HepG2 (cell line): ENCODE data around the gene RRP9. TPM values are rescaled to one million over a fixed set of nuclear protein-coding genes. Genes with fewer than 3 reads are reported as not detected.
A peak's percentile ranks its signal among the peaks of the same experiment; 100 is the strongest.

Experiments
- ATAC-seq: fragments of 200-7000 bp; cut with Tn5 transposase; 3 replicates; pipeline ENCODE4 v1.9.1; 2020; ENCODE audit warnings: mild to moderate bottlenecking, moderate library complexity
- BruUV-seq: library from RNA; stranded (reverse); fragments of 400-500 nt; replicated peaks from 2 replicates; lab custom pipeline; 2021; lab: Mats Ljungman, UMichigan
- CTCF ChIA-PET: fragments of 300-600 bp; formaldehyde crosslinking; extraction: SDS; loops from one replicate; lab custom pipeline; 2021; ENCODE audit warnings: low total read pairs, inconsistent platforms, low intra/inter-chr PET ratio; lab: Yijun Ruan, JAX
- POLR2A ChIA-PET: fragments of 350-600 bp; sonication (Branson Sonifier 250); formaldehyde crosslinking; loops from one replicate; lab custom pipeline; 2020; ENCODE audit warnings: antibody characterized with exemption, inconsistent platforms; lab: Yijun Ruan, JAX
- DNase-seq: peaks from one replicate; pipeline ENCODE4 v3.0.0-alpha.2; 2015; ENCODE audit warnings: low spot score
- FAIRE-seq: peaks from 3 replicates; lab custom pipeline; 2011; peaks lifted over from hg19 to GRCh38; lab: Jason Lieb, UNC
- H2AFZ ChIP-seq: one replicate; pipeline ENCODE4 v1.6.1; 2011; ENCODE audit warnings: low read length, inconsistent platforms
- H3K27ac ChIP-seq: fragments of 300-600 bp; 3 replicates; pipeline ENCODE4 v1.8.0; 2011; ENCODE audit warnings: mixed run types, mild to moderate bottlenecking, mixed read lengths, low read length, inconsistent platforms; ENCODE audit not compliant: insufficient read depth; ENCODE audit errors: extremely low read length
- H3K27me3 ChIP-seq, 2 experiments: fragments of 200-600 bp in 1 of 2; 2 replicates in 1 of 2; 3 replicates in 1 of 2; pipeline versions ENCODE4 v1.6.0 to v1.8.0; 2011; ENCODE audit warnings: low read length in 2 of 2, mild to moderate bottlenecking in 2 of 2, moderate library complexity in 2 of 2, inconsistent platforms in 1 of 2; ENCODE audit not compliant: insufficient read depth in 2 of 2, control insufficient read depth in 1 of 2
- H3K36me3 ChIP-seq, 2 experiments: fragments of 200-600 bp in 1 of 2; replicated peaks in 1 of 2; 2 replicates in 1 of 2; 3 replicates in 1 of 2; pipeline versions ENCODE4 v1.5.1 to v1.8.0; 2011; ENCODE audit warnings: low read length in 2 of 2, inconsistent platforms in 1 of 2; ENCODE audit not compliant: insufficient read depth in 2 of 2, control insufficient read depth in 1 of 2
- H3K4me1 ChIP-seq: 2 replicates; pipeline ENCODE4 v1.5.1; 2012; ENCODE audit warnings: low read length, inconsistent platforms; ENCODE audit not compliant: insufficient read depth
- H3K4me2 ChIP-seq: 2 replicates; pipeline ENCODE4 v1.6.0; 2011; ENCODE audit warnings: low read depth, low read length, inconsistent platforms
- H3K4me3 ChIP-seq, 3 experiments: fragments of 200-600 bp in 1 of 3; sonication (generic), shearing (Covaris generic) in 1 of 3; replicated peaks in 1 of 3; 2 replicates each; pipeline ENCODE4 v1.5.1; 2011 to 2016; ENCODE audit warnings: low read length in 3 of 3, inconsistent platforms in 2 of 3, low read depth in 2 of 3, mild to moderate bottlenecking in 2 of 3, control low read depth in 1 of 3, mixed read lengths in 1 of 3; ENCODE audit not compliant: insufficient read depth in 1 of 3
- H3K79me2 ChIP-seq: one replicate; pipeline ENCODE4 v1.6.1; 2011; ENCODE audit warnings: low read length, inconsistent platforms; ENCODE audit not compliant: insufficient read depth
- H3K9ac ChIP-seq: 2 replicates; pipeline ENCODE4 v1.6.0; 2011; ENCODE audit warnings: mild to moderate bottlenecking, low read depth, low read length, inconsistent platforms; ENCODE audit not compliant: insufficient read depth
- H3K9me3 ChIP-seq: 2 replicates; pipeline ENCODE4 v1.5.1; 2012; ENCODE audit warnings: mild to moderate bottlenecking, low read length
- H4K20me1 ChIP-seq: 2 replicates; pipeline ENCODE4 v1.6.0; 2011; ENCODE audit warnings: inconsistent platforms, mild to moderate bottlenecking, low read length, moderate library complexity; ENCODE audit not compliant: insufficient read depth
- AGO2 ChIP-seq: fragments of 200-400 bp; formaldehyde crosslinking; optimal IDR thresholded peaks from 2 replicates; pipeline ENCODE3; 2017; ENCODE audit warnings: mild to moderate bottlenecking, low read depth, low read length, moderate library complexity
- ZNF614 ChIP-seq: IDR thresholded peaks from 2 replicates; pipeline ENCODE4 v1.6.1; 2018; ENCODE audit warnings: missing biosample characterization, missing genetic modification reagents, inconsistent platforms, borderline replicate concordance
- ZNF687 ChIP-seq: sonication (generic); formaldehyde crosslinking; IDR thresholded peaks from 2 replicates; pipeline ENCODE4 v1.5.1; 2020; ENCODE audit warnings: mild to moderate bottlenecking, missing genetic modification reagents, moderate library complexity
- WGBS: methylation state at CpG from one replicate; pipeline ENCODE4 v1.1.6; 2017; ENCODE audit warnings: low lambda C conversion rate; 5-methylcytosine and 5-hydroxymethylcytosine counted together
- in situ Hi-C: cut with HindIII; loops from 2 replicates; pipeline ENCODE4 v1.10.0; 2017; ENCODE audit warnings: low pct_unique_long_range_greater_than_20kb; ENCODE audit not compliant: extremely low pct_ligation_motif_present
- intact Hi-C: fragments of 100-400 bp; cut with micrococcal nuclease; formaldehyde crosslinking; loops from one replicate; pipeline ENCODE4 v1.10.0; 2022; ENCODE audit not compliant: unreplicated experiment
- polyA plus RNA-seq, 8 experiments: library from polyadenylated mRNA; depleted of rRNA in 3 of 8; stranded (reverse) in 7 of 8; unstranded in 1 of 8; fragments of >200 nt; fragmentation: Illumina TruSeq in 4 of 8; extraction: Trizol in 4 of 8; gene quantifications; 2 replicates each; pipeline versions ENCODE4 v1.2.1 to v1.2.3, GENCODE V29; 2011 to 2016; ENCODE audit warnings: low read depth in 4 of 8, missing spikeins in 1 of 8, mixed read lengths in 1 of 8; ENCODE audit not compliant: insufficient read depth in 1 of 8
- total RNA-seq, 5 experiments: library from RNA; depleted of rRNA; stranded (reverse); fragments of >200 nt; fragmentation: Illumina TruSeq; extraction: Trizol; gene quantifications; 2 replicates each; pipeline ENCODE4 v1.2.3, GENCODE V29; 2016; ENCODE audit warnings: low read depth in 1 of 5

RRP9 gene
- total and polyA plus RNA-seq, 2 of the 13 experiments (the other 11 are each of a cell fraction or from before 2014, with no cell fraction given) = 14.8 to 44.0 TPM

GRCh38 chr3:51977446-51978142, 35.9 kb upstream of the RRP9 start:
- Histone ChIP-seq H3K36me3 (no peaks in the 10 kb centered on the region; a peak in 1 of 5 replicates), H3K4me3 (no peak overlapping the region), H4K20me1 (no peaks in the 10 kb centered on the region), H3K27me3 (no peaks in the 10 kb centered on the region; a peak in 1 of 5 replicates), H3K9ac (no peak overlapping the region), H3K9me3 (no peaks in the 10 kb centered on the region), H3K27ac (no peak overlapping the region), H3K4me1 (peaks cover 37% of the 10 kb centered on the region), H2AFZ (no peak overlapping the region), H3K79me2 (peaks cover 10% of the 10 kb centered on the region), H3K4me2 (no peak overlapping the region)
- CTCF ChIA-PET = no interaction called here
- in situ Hi-C loops = no loop called here
- DNase-seq (no peak), ATAC-seq (no peak), FAIRE-seq (no peak)
- TF ChIP-seq ZNF614 (no peak), ZNF687 (0 out of 2 replicates have a peak, but pooled peaks have one; percentile 13), AGO2 (peak; percentile 11)
- intact Hi-C loops = no loop called here
- BruUV-seq = no TSS peak
- 92% methylated on average over 7 of the region's 9 CpGs for WGBS
- POLR2A ChIA-PET = interaction anchor here (1.4 to 1.6 kb wide), 2 partner anchors 35 to 69 kb away, joined by 3 to 4 read pairs; partner anchors contain the start of gene PARP3
